Measurements from ENCODE around the gene ZNF335.
"Not testable (repeated sequence)": the region's sequence is repeated elsewhere in the genome, so short reads cannot be mapped to it uniquely, and the experiment has no call there.

Gene ZNF335

GRCh38 chr20:46002008-46002407 is 30.0 kb upstream of the ZNF335 start:
- no peak for DNase-seq

GRCh38 chr20:46001498-46001897 is 29.5 kb upstream of the ZNF335 start:
- DNase-seq: no peak

- DNase-seq: peak; percentile 49
Observed at GRCh38 chr20:46000262-46000996, 28.4 kb upstream of the ZNF335 start.

- no peak for DNase-seq
Observed at GRCh38 chr20:45999557-46000261, 27.7 kb upstream of the ZNF335 start.

GRCh38 chr20:45998761-45999160 is 26.8 kb upstream of the ZNF335 start:
- DNase-seq: peak; percentile 84

- peak; percentile 96 for DNase-seq
Observed at GRCh38 chr20:45998337-45998736, 26.3 kb upstream of the ZNF335 start.

- no peak for DNase-seq
Observed at GRCh38 chr20:45997187-45997586, 25.2 kb upstream of the ZNF335 start.

- not testable (repeated sequence) for DNase-seq
Observed at GRCh38 chr20:45995495-45996097, 23.6 kb upstream of the ZNF335 start.

GRCh38 chr20:45994761-45995493 is 22.9 kb upstream of the ZNF335 start:
- DNase-seq: peak; percentile 60

- peak; percentile 72 for DNase-seq
Observed at GRCh38 chr20:45993197-45993951, 21.4 kb upstream of the ZNF335 start.

- no peak for DNase-seq
Observed at GRCh38 chr20:45991616-45992015, 19.6 kb upstream of the ZNF335 start.

GRCh38 chr20:45988830-45989229 is 16.8 kb upstream of the ZNF335 start:
- DNase-seq: not testable (repeated sequence)

GRCh38 chr20:45987108-45987780 is 15.2 kb upstream of the ZNF335 start:
- DNase-seq: peak; percentile 77

- DNase-seq: no peak
Observed at GRCh38 chr20:45985573-45985972, 13.6 kb upstream of the ZNF335 start.

- DNase-seq: no peak
Observed at GRCh38 chr20:45983279-45983743, 11.3 kb upstream of the ZNF335 start.

GRCh38 chr20:45981261-45981660 is 9.3 kb upstream of the ZNF335 start:
- DNase-seq: no peak

- DNase-seq: peak; percentile 83
Observed at GRCh38 chr20:45976086-45976485, 4.1 kb upstream of the ZNF335 start.

- no peak for DNase-seq
Observed at GRCh38 chr20:45975686-45976085, 3.7 kb upstream of the ZNF335 start.

GRCh38 chr20:45974896-45975565 is 3.0 kb upstream of the ZNF335 start:
- peak; percentile 37 for DNase-seq

GRCh38 chr20:45972500-45973183 is 639 bp upstream of the ZNF335 start:
- DNase-seq: peak; percentile 96

- DNase-seq: no peak
Observed at GRCh38 chr20:45971425-45971674, 653 bp downstream of the ZNF335 start.

Measured in inflammatory macrophage treated with lipopolysaccharide for 4 hours (primary cell).